AG09309 (cell line): Measurements from ENCODE around the gene GFOD2.

Experiments
- DNase-seq: peaks from one replicate; pipeline ENCODE4 v3.0.0-alpha.2; 2010; ENCODE audit warnings: low read depth
- H3K4me3 ChIP-seq: 2 replicates; pipeline ENCODE4 v1.5.1; 2011; ENCODE audit warnings: mild to moderate bottlenecking, low read depth, low read length, moderate library complexity; ENCODE audit not compliant: control insufficient read depth
- TF ChIP-seq, protein P1 (sequence below): IDR thresholded peaks from 2 replicates; pipeline ENCODE4 v1.5.1; 2011; ENCODE audit warnings: mild to moderate bottlenecking, low read depth, low read length, inconsistent platforms; ENCODE audit not compliant: insufficient read depth, control insufficient read depth; ENCODE audit errors: missing control alignments

The GFOD2 gene

GRCh38 chr16:67750466-67750865 is 31.4 kb upstream of the GFOD2 start:
- no peak overlapping the region for H3K4me3 ChIP-seq
- no peak for DNase-seq
- TF ChIP-seq, protein P1, sequence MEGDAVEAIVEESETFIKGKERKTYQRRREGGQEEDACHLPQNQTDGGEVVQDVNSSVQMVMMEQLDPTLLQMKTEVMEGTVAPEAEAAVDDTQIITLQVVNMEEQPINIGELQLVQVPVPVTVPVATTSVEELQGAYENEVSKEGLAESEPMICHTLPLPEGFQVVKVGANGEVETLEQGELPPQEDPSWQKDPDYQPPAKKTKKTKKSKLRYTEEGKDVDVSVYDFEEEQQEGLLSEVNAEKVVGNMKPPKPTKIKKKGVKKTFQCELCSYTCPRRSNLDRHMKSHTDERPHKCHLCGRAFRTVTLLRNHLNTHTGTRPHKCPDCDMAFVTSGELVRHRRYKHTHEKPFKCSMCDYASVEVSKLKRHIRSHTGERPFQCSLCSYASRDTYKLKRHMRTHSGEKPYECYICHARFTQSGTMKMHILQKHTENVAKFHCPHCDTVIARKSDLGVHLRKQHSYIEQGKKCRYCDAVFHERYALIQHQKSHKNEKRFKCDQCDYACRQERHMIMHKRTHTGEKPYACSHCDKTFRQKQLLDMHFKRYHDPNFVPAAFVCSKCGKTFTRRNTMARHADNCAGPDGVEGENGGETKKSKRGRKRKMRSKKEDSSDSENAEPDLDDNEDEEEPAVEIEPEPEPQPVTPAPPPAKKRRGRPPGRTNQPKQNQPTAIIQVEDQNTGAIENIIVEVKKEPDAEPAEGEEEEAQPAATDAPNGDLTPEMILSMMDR, result no peak

GRCh38 chr16:67749436-67750078 is 30.4 kb upstream of the GFOD2 start:
- DNase-seq, result no peak
- no peak overlapping the region for H3K4me3 ChIP-seq
- TF ChIP-seq, protein P1, result no peak

DNA sequence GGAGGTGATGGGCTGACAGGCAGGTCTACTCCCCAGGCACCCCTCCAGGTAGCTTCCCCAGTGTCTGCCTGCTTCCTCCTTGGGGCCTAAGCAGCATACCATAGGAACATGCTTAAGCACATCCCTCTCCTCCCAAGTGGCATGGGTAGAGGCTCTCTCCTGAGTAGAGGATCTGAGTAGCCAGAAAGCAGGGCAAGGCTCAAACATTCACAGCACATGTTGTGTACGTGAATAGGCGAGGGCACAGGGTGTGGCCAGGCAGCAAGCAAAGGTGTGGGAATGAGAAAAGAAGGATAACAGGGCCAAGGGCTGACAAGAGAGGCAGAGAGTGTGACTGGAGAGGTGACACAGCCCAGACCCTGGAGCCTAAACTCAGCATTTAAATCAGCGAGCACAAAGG is 29.7 kb upstream of the GFOD2 start:
- no peak for DNase-seq
- H3K4me3 ChIP-seq, result no peak overlapping the region
- TF ChIP-seq, protein P1, result no peak

DNA sequence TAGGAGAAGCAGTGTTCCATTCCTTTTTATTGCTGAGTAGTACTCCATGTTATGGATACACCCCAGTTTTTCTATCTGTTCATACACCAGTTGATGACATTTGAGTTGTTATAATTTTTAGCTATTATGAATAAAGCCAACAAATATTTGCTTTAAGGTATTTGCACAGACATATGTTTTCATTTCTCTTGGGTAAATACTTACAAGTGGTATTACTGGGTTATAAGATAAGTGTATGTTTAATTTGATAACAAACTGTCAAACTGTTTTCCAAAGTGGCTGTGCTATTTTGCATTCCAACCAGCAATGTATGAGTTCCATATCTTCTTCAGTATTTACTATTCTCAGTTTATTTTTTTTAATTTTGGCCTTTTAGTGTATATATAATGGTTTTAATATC is 27.7 kb upstream of the GFOD2 start:
- TF ChIP-seq, protein P1, result no peak
- DNase-seq, result no peak
- no peak overlapping the region for H3K4me3 ChIP-seq

- no peak overlapping the region for H3K4me3 ChIP-seq
- no peak for DNase-seq
- TF ChIP-seq, protein P1, result no peak
Observed at GRCh38 chr16:67741118-67741517, 22.0 kb upstream of the GFOD2 start.

- no peak for DNase-seq
- no peak overlapping the region for H3K4me3 ChIP-seq
- TF ChIP-seq, protein P1, result no peak
Observed at GRCh38 chr16:67740391-67740790, 21.3 kb upstream of the GFOD2 start.
